Osteocyte (in vitro differentiated cells): ENCODE measurements around the gene MEMO1. TPM values are rescaled to one million over a fixed set of nuclear protein-coding genes. Genes with fewer than 3 reads are reported as not detected.
"Not testable (repeated sequence)": the region's sequence is repeated elsewhere in the genome, so short reads cannot be mapped to it uniquely, and the experiment has no call there.

Experiments
- DNase-seq: peaks from one replicate; pipeline ENCODE4 v3.0.0; 2021; ENCODE audit warnings: mixed read lengths; ENCODE audit not compliant: unreplicated experiment; ENCODE audit errors: extremely low spot score
- H3K27ac Mint-ChIP-seq: one replicate; pipeline ENCODE4 v1.8.0; 2021; ENCODE audit warnings: mild to moderate bottlenecking, mixed read lengths; ENCODE audit not compliant: unreplicated experiment
- H3K27me3 Mint-ChIP-seq: one replicate; pipeline ENCODE4 v1.8.0; 2021; ENCODE audit warnings: mixed read lengths; ENCODE audit not compliant: unreplicated experiment
- H3K36me3 Mint-ChIP-seq: one replicate; pipeline ENCODE4 v1.8.0; 2021; ENCODE audit warnings: mixed read lengths; ENCODE audit not compliant: unreplicated experiment
- H3K4me1 Mint-ChIP-seq: one replicate; pipeline ENCODE4 v1.8.0; 2021; ENCODE audit warnings: mixed read lengths; ENCODE audit not compliant: unreplicated experiment
- H3K4me3 Mint-ChIP-seq: one replicate; pipeline ENCODE4 v1.8.0; 2021; ENCODE audit warnings: mild to moderate bottlenecking, moderate library complexity, mixed read lengths; ENCODE audit not compliant: unreplicated experiment
- H3K9me3 Mint-ChIP-seq: one replicate; pipeline ENCODE4 v1.8.0; 2021; ENCODE audit warnings: mixed read lengths; ENCODE audit not compliant: unreplicated experiment
- CTCF ChIP-seq: fragments of 200-600 bp; sonication (generic); IDR thresholded peaks from 2 replicates; pipeline ENCODE4 v1.5.0; 2021; ENCODE audit warnings: antibody characterized with exemption, mild to moderate bottlenecking, moderate library complexity
- total RNA-seq: library from RNA; stranded (reverse); gene quantifications from 2 replicates; pipeline ENCODE4 v1.2.1, GENCODE V29; 2021

MEMO1 gene
- total RNA-seq, 1 donor from 2014 or later: 48.1 TPM

DNA sequence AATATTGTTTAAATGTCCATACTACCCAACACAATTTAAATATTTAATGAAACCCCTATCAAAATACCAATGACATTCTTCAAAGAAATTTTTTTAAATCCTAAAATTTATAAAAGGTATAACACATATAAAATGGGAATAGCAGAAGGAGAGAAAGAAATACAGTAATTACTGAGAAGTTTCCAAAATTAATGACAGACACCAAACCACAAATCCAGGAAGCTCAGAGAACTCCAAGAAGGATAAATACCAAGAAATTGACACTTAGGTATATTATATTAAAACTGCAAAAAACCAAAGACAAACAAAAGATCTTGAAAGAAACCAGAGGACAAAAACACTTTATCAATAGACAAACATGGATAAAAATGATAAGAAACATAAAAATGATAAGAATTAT lies 101.1 kb downstream of the MEMO1 start:
- Mint-ChIP-seq H3K9me3 (peaks cover 10% of the 10 kb centered on the region), H3K4me3 (no peak overlapping the region), H3K27ac (no peak overlapping the region), H3K27me3 (no peaks in the 10 kb centered on the region), H3K36me3 (peaks cover 37% of the 10 kb centered on the region), H3K4me1 (no peaks in the 10 kb centered on the region)
- DNase-seq: no peak
- TF ChIP-seq CTCF: no peak

GRCh38 chr2:31907491-31907890 lies 103.3 kb downstream of the MEMO1 start:
- H3K4me3 Mint-ChIP-seq, H3K4me1 Mint-ChIP-seq, H3K27ac Mint-ChIP-seq, H3K27me3 Mint-ChIP-seq, DNase-seq: not testable (repeated sequence)
- peaks cover 35% of the 10 kb centered on the region for H3K36me3 Mint-ChIP-seq
- peaks cover 10% of the 10 kb centered on the region for H3K9me3 Mint-ChIP-seq

GRCh38 chr2:31903109-31903780 lies 107.6 kb downstream of the MEMO1 start:
- TF ChIP-seq CTCF: no peak
- Mint-ChIP-seq H3K27ac (peak overlapping the region; percentile 43), H3K4me3 (no peak overlapping the region), H3K4me1 (peaks cover 4% of the 10 kb centered on the region), H3K36me3 (peaks cover 43% of the 10 kb centered on the region), H3K9me3 (peaks cover 3% of the 10 kb centered on the region), H3K27me3 (no peaks in the 10 kb centered on the region)
- no peak for DNase-seq

DNA sequence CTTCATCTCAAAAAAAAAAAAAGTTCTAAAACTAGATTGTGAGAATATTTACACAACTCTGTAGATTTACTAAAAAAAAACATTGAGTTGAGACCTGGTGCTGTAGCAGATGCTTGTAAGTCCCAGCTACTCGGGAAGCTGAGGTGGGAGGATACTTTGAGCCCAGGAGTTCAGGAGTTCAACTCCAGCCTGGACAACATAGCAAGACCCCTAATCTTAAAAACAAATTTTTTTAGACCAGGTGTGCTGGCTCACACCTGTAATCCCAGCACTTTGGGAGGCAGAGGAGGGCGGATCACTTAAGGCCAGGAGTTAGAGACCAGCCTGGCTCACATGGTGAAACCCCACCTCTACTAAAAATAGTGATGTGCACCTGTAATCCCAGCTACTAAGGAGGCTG lies 108.9 kb downstream of the MEMO1 start:
- peaks cover 53% of the 10 kb centered on the region for H3K36me3 Mint-ChIP-seq
- no peaks in the 10 kb centered on the region for H3K27me3 Mint-ChIP-seq
- no peak overlapping the region for H3K4me3 Mint-ChIP-seq
- H3K27ac Mint-ChIP-seq: no peak overlapping the region
- H3K9me3 Mint-ChIP-seq: peaks cover 14% of the 10 kb centered on the region
- no peak for TF ChIP-seq CTCF
- H3K4me1 Mint-ChIP-seq: peaks cover 4% of the 10 kb centered on the region
- no peak for DNase-seq

GRCh38 chr2:31900156-31900555 lies 110.7 kb downstream of the MEMO1 start:
- H3K4me1 Mint-ChIP-seq, DNase-seq, H3K4me3 Mint-ChIP-seq, H3K27me3 Mint-ChIP-seq, H3K27ac Mint-ChIP-seq: not testable (repeated sequence)
- Mint-ChIP-seq H3K36me3 (peaks cover 60% of the 10 kb centered on the region), H3K9me3 (peaks cover 18% of the 10 kb centered on the region)

- not testable (repeated sequence) for H3K4me3 Mint-ChIP-seq, H3K27ac Mint-ChIP-seq, DNase-seq, H3K27me3 Mint-ChIP-seq, H3K4me1 Mint-ChIP-seq
- Mint-ChIP-seq H3K36me3 (peaks cover 56% of the 10 kb centered on the region), H3K9me3 (peaks cover 18% of the 10 kb centered on the region)
Observed at GRCh38 chr2:31898346-31898745, 112.5 kb downstream of the MEMO1 start.

DNA sequence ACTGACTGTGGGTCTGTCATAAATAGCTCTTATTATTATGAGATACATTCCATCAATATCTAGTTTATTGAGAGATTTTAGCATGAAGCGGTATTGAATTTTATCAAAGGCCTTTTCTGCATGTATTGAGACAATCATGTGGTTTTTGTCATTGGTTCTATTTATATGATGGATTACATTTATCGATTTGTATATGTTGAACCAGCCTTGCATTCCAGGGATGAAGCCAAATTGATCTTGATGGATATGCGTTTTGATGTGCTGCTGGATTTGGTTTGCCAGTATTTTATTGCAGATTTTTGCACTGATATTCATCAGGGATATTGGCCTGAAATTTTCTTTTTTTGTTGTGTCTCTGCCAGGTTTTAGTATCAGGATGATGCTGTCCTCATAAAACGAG lies 113.5 kb downstream of the MEMO1 start:
- Mint-ChIP-seq H3K9me3 (peaks cover 18% of the 10 kb centered on the region), H3K36me3 (peaks cover 53% of the 10 kb centered on the region)
- not testable (repeated sequence) for H3K4me1 Mint-ChIP-seq, H3K4me3 Mint-ChIP-seq, H3K27me3 Mint-ChIP-seq, H3K27ac Mint-ChIP-seq, DNase-seq
